IMR-90 (cell line): Measurements from ENCODE around the gene MTIF3. TPM values are rescaled to one million over a fixed set of nuclear protein-coding genes. Genes with fewer than 3 reads are reported as not detected.

Experiments used
- ATAC-seq: fragments of 200-7000 bp; cut with Tn5 transposase; 2 replicates; pipeline ENCODE4 v1.9.1; 2020; ENCODE audit warnings: low read depth, mild to moderate bottlenecking, moderate library complexity
- BruUV-seq: library from RNA; stranded (reverse); fragments of 400-500 nt; replicated peaks from 2 replicates; lab custom pipeline; 2021; lab: Mats Ljungman, UMichigan
- CTCF ChIA-PET: fragments of 300-600 bp; formaldehyde crosslinking; extraction: SDS; loops from one replicate; lab custom pipeline; 2021; ENCODE audit warnings: antibody characterized with exemption; lab: Yijun Ruan, JAX
- POLR2A ChIA-PET: fragments of 300-600 bp; sonication (Branson Sonifier 250); formaldehyde crosslinking; loops from one replicate; lab custom pipeline; 2022; ENCODE audit warnings: antibody characterized with exemption; ENCODE audit not compliant: unreplicated experiment; lab: Charles Lee
- DNase-seq: peaks from one replicate; pipeline ENCODE4 v3.0.0; 2013
- H2AFZ ChIP-seq: replicated peaks from 2 replicates; pipeline ENCODE3; 2013; ENCODE audit warnings: low read length, mild to moderate bottlenecking; ENCODE audit not compliant: poor library complexity
- H2AK5ac ChIP-seq: 2 replicates; pipeline ENCODE4 v1.6.1; 2013; ENCODE audit warnings: low read depth, low read length, inconsistent platforms
- H2AK9ac ChIP-seq: replicated peaks from 2 replicates; pipeline ENCODE3; 2013; ENCODE audit warnings: mild to moderate bottlenecking, low read depth, low read length, moderate library complexity; ENCODE audit not compliant: poor library complexity
- H2BK120ac ChIP-seq: 2 replicates; pipeline ENCODE4 v1.6.1; 2013; ENCODE audit warnings: low read depth, low read length, inconsistent platforms
- H2BK15ac ChIP-seq: 3 replicates; pipeline ENCODE4 v1.6.1; 2013; ENCODE audit warnings: low read depth, low read length, inconsistent platforms
- H2BK20ac ChIP-seq: 2 replicates; pipeline ENCODE4 v1.6.1; 2013; ENCODE audit warnings: low read depth, mild to moderate bottlenecking, inconsistent platforms, low read length, moderate library complexity
- H2BK5ac ChIP-seq: 2 replicates; pipeline ENCODE4 v1.6.1; 2013; ENCODE audit warnings: mild to moderate bottlenecking, low read depth, low read length, inconsistent platforms; ENCODE audit not compliant: poor library complexity, severe bottlenecking
- H3K14ac ChIP-seq: replicated peaks from 2 replicates; pipeline ENCODE4 v1.6.1; 2013; ENCODE audit warnings: low read depth, low read length, inconsistent platforms
- H3K18ac ChIP-seq: 2 replicates; pipeline ENCODE4 v1.6.1; 2013; ENCODE audit warnings: low read depth, low read length, control low read depth
- H3K23ac ChIP-seq: 2 replicates; pipeline ENCODE4 v1.6.1; 2013; ENCODE audit warnings: low read depth, low read length, inconsistent platforms
- H3K27ac ChIP-seq: 2 replicates; pipeline ENCODE4 v1.5.1; 2013; ENCODE audit warnings: mild to moderate bottlenecking, control low read depth, low read length; ENCODE audit not compliant: insufficient read depth
- H3K27me3 ChIP-seq: 2 replicates; pipeline ENCODE4 v1.6.1; 2013; ENCODE audit warnings: low read length; ENCODE audit not compliant: control insufficient read depth, insufficient read depth
- H3K36me3 ChIP-seq: 2 replicates; pipeline ENCODE4 v1.6.1; 2013; ENCODE audit warnings: low read length, mixed read lengths; ENCODE audit not compliant: control insufficient read depth, insufficient read depth
- H3K4ac ChIP-seq: 2 replicates; pipeline ENCODE4 v1.6.1; 2013; ENCODE audit warnings: low read depth, low read length, inconsistent platforms
- H3K4me1 ChIP-seq: 2 replicates; pipeline ENCODE4 v1.6.1; 2013; ENCODE audit warnings: low read length, mixed read lengths; ENCODE audit not compliant: control insufficient read depth, insufficient read depth
- H3K4me2 ChIP-seq: 2 replicates; pipeline ENCODE4 v1.6.1; 2013; ENCODE audit warnings: low read depth, mild to moderate bottlenecking, control low read depth, low read length, moderate library complexity
- H3K4me3 ChIP-seq: 2 replicates; pipeline ENCODE4 v1.5.1; 2013; ENCODE audit warnings: low read depth, mild to moderate bottlenecking, control low read depth, low read length, moderate library complexity; ENCODE audit not compliant: insufficient read depth
- H3K56ac ChIP-seq: 2 replicates; pipeline ENCODE4 v1.6.1; 2013; ENCODE audit warnings: low read length, inconsistent platforms; ENCODE audit not compliant: insufficient read depth; ENCODE audit errors: extremely low read depth
- H3K79me1 ChIP-seq, 2 experiments: 2 replicates each; pipeline ENCODE4 v1.6.1; 2013; ENCODE audit warnings: low read length in 2 of 2, inconsistent platforms in 1 of 2, low read depth in 1 of 2
- H3K9ac ChIP-seq: 2 replicates; pipeline ENCODE4 v1.6.1; 2013; ENCODE audit warnings: low read depth, low read length, control low read depth
- H3K9me1 ChIP-seq: 2 replicates; pipeline ENCODE4 v1.6.1; 2013; ENCODE audit warnings: low read length, inconsistent platforms; ENCODE audit not compliant: insufficient read depth
- H3K9me3 ChIP-seq: 2 replicates; pipeline ENCODE4 v1.6.1; 2013; ENCODE audit warnings: low read length; ENCODE audit not compliant: control insufficient read depth, insufficient read depth
- H4K20me1 ChIP-seq: 2 replicates; pipeline ENCODE4 v1.6.1; 2013; ENCODE audit warnings: low read length, inconsistent platforms; ENCODE audit not compliant: insufficient read depth
- H4K5ac ChIP-seq: 2 replicates; pipeline ENCODE4 v1.6.1; 2013; ENCODE audit warnings: mild to moderate bottlenecking, low read depth, low read length, control low read depth
- H4K8ac ChIP-seq, 2 experiments: 2 replicates each; pipeline ENCODE4 v1.6.1; 2013; ENCODE audit warnings: low read depth in 2 of 2, low read length in 2 of 2, control low read depth in 1 of 2, inconsistent platforms in 1 of 2
- H4K91ac ChIP-seq: 2 replicates; pipeline ENCODE4 v1.6.1; 2013; ENCODE audit warnings: low read depth, low read length, inconsistent platforms; ENCODE audit not compliant: insufficient read depth
- BHLHE40 ChIP-seq: fragments of 150-350 bp; IDR thresholded peaks from 2 replicates; pipeline ENCODE4 v1.6.1; 2016; ENCODE audit warnings: mild to moderate bottlenecking, low read depth, low read length
- CEBPB ChIP-seq: IDR thresholded peaks from 2 replicates; pipeline ENCODE4 v1.6.1; 2012; ENCODE audit warnings: low read depth, low read length, improper control_type of control experiment
- CHD1 ChIP-seq: IDR thresholded peaks from 2 replicates; pipeline ENCODE4 v1.6.1; 2012; ENCODE audit warnings: low read depth, low read length, improper control_type of control experiment
- CTCF ChIP-seq: conservative IDR thresholded peaks from 2 replicates; pipeline ENCODE4 v1.5.1; 2012; ENCODE audit warnings: mild to moderate bottlenecking, low read depth, low read length, improper control_type of control experiment
- MAFK ChIP-seq: IDR thresholded peaks from 2 replicates; pipeline ENCODE4 v1.6.1; 2012; ENCODE audit warnings: low read depth, low read length, improper control_type of control experiment
- MAZ ChIP-seq: IDR thresholded peaks from 2 replicates; pipeline ENCODE4 v1.6.1; 2012; ENCODE audit warnings: low read depth, mild to moderate bottlenecking, low read length, improper control_type of control experiment, moderate library complexity, borderline replicate concordance
- RAD21 ChIP-seq: IDR thresholded peaks from 2 replicates; pipeline ENCODE4 v1.6.1; 2012; ENCODE audit warnings: low read length, improper control_type of control experiment
- SMC3 ChIP-seq: fragments of 150-350 bp; IDR thresholded peaks from 2 replicates; pipeline ENCODE4 v1.6.1; 2016; ENCODE audit warnings: low read depth, mild to moderate bottlenecking, antibody characterized with exemption, low read length, moderate library complexity
- USF2 ChIP-seq: fragments of 150-350 bp; IDR thresholded peaks from 2 replicates; pipeline ENCODE4 v1.6.1; 2017; ENCODE audit warnings: mild to moderate bottlenecking, antibody characterized with exemption, low read length, low read depth
- WGBS, 2 experiments: methylation state at CpG; one replicate each; pipeline versions ENCODE4 v1.1.5 to v1.1.7; 2013; ENCODE audit warnings: missing lambda C conversion rate in 2 of 2; ENCODE audit not compliant: insufficient read length in 1 of 2; ENCODE audit errors: extremely low coverage in 2 of 2; 5-methylcytosine and 5-hydroxymethylcytosine counted together
- dilution Hi-C: fragments of 300-500 bp; cut with HindIII; formaldehyde crosslinking; loops from one replicate; pipeline ENCODE4 v1.14.3; 2018; ENCODE audit warnings: low sequenced_read_pairs; ENCODE audit not compliant: unreplicated experiment
- in situ Hi-C: fragments of 300-500 bp; cut with MboI; formaldehyde crosslinking; loops from 3 replicates; pipeline ENCODE4 v1.14.3; 2019; ENCODE audit warnings: low sequenced_read_pairs, inconsistent platforms, mixed read lengths
- intact Hi-C: fragments of 100-400 bp; cut with micrococcal nuclease; formaldehyde crosslinking; loops from 2 replicates; pipeline ENCODE4 v1.10.0; 2022
- polyA plus RNA-seq, 3 experiments: library from polyadenylated mRNA; depleted of rRNA; stranded (reverse); fragments of >200 nt; gene quantifications; 2 replicates each; pipeline ENCODE4 v1.2.3, GENCODE V29; 2012; ENCODE audit warnings: low replicate concordance in 1 of 3
- total RNA-seq: library from RNA; depleted of rRNA; stranded (reverse); fragments of >200 nt; gene quantifications from 2 replicates; pipeline ENCODE4 v1.2.3, GENCODE V29; 2012

MTIF3 gene
- total and polyA plus RNA-seq, 2 of the 4 experiments (the other 2 are of a cell fraction) = 31.7 to 41.0 TPM

GRCh38 chr13:27406178-27406939 is 44.0 kb downstream of the MTIF3 start:
- no peak overlapping the region for H4K5ac ChIP-seq
- POLR2A ChIA-PET = no interaction called here
- 34% methylated on average over 2 of the region's 12 CpGs; no CpG with 5 or more reads in 1 of the 2 experiments for WGBS, 2 experiments
- no peak overlapping the region for H2BK120ac ChIP-seq
- TF ChIP-seq CHD1 = no peak
- peak; percentile 43; the same call in 1 of the 2 replicates for TF ChIP-seq SMC3
- TF ChIP-seq CTCF = peak; percentile 58
- no peak for TF ChIP-seq MAFK
- TF ChIP-seq USF2 = no peak
- peak; percentile 41; the same call in 1 of the 2 replicates for TF ChIP-seq RAD21
- no peak for TF ChIP-seq BHLHE40
- no peak for TF ChIP-seq CEBPB
- TF ChIP-seq MAZ = no peak
- ATAC-seq (peak; percentile 38; the same call in 1 of the 2 replicates), DNase-seq (peak; percentile 49)
- dilution Hi-C loops = no loop called here
- no peaks in the 10 kb centered on the region; the same call in 1 of the 2 replicates for H3K9me3 ChIP-seq
- H3K4ac ChIP-seq = no peak overlapping the region
- H2BK5ac ChIP-seq = no peak overlapping the region
- no peak overlapping the region for H3K9ac ChIP-seq
- H2AK9ac ChIP-seq = no peak overlapping the region
- H3K79me1 ChIP-seq = no peaks in the 10 kb centered on the region
- H3K18ac ChIP-seq = no peak overlapping the region
- in situ Hi-C loops = no loop called here
- intact Hi-C loops = loop anchor here (1.0 kb wide), 1 partner anchor 420 kb away; no protein-coding TSS in a partner anchor
- H2AFZ ChIP-seq = no peak overlapping the region
- H3K4me1 ChIP-seq = peaks cover 4% of the 10 kb centered on the region; the same call in 1 of the 2 replicates
- CTCF ChIA-PET = interaction anchor here (0.6 to 1.2 kb wide), 2 partner anchors 420 to 623 kb away, joined by 3 to 4 read pairs; no protein-coding TSS in a partner anchor
- H4K91ac ChIP-seq = no peak overlapping the region
- no peak overlapping the region for H2AK5ac ChIP-seq
- no peak overlapping the region for H2BK15ac ChIP-seq
- H3K14ac ChIP-seq = no peak overlapping the region
- H3K4me2 ChIP-seq = no peak overlapping the region
- peaks cover 23% of the 10 kb centered on the region for H3K27me3 ChIP-seq
- H3K27ac ChIP-seq = no peak overlapping the region
- no peaks in the 10 kb centered on the region for H4K20me1 ChIP-seq
- H3K36me3 ChIP-seq = no peaks in the 10 kb centered on the region
- no peak overlapping the region for H2BK20ac ChIP-seq
- H3K56ac ChIP-seq = no peak overlapping the region
- no TSS peak for BruUV-seq
- no peak overlapping the region for H4K8ac ChIP-seq
- no peaks in the 10 kb centered on the region for H3K9me1 ChIP-seq
- H3K4me3 ChIP-seq = no peak overlapping the region
- H3K23ac ChIP-seq = no peak overlapping the region
